Subcutaneous abdominal adipose tissue (tissue), 5 donors: ENCODE data around the gene ACOT13.
A peak's percentile ranks its signal among the peaks of the same experiment; 100 is the strongest.
"Not testable (repeated sequence)": the region's sequence is repeated elsewhere in the genome, so short reads cannot be mapped to it uniquely, and the experiment has no call there.

Source experiments
- H3K27ac ChIP-seq: one replicate; pipeline ENCODE4 v1.7.0; 2013; ENCODE audit warnings: low read depth, mild to moderate bottlenecking, inconsistent platforms, low read length, moderate library complexity
- H3K27me3 ChIP-seq, 5 donors: one replicate each; pipeline ENCODE4 v1.7.0; 2013; ENCODE audit warnings: low read length in 5 of 5, inconsistent platforms in 1 of 5; ENCODE audit not compliant: control insufficient read depth in 5 of 5, insufficient read depth in 4 of 5
- H3K36me3 ChIP-seq, 5 donors: one replicate each; pipeline ENCODE4 v1.7.0; 2013; ENCODE audit warnings: low read length in 5 of 5; ENCODE audit not compliant: control insufficient read depth in 5 of 5, insufficient read depth in 5 of 5
- H3K4me1 ChIP-seq, 5 donors: one replicate each; pipeline ENCODE4 v1.7.0; 2013; ENCODE audit warnings: low read length in 5 of 5, mild to moderate bottlenecking in 3 of 5, moderate library complexity in 1 of 5; ENCODE audit not compliant: control insufficient read depth in 5 of 5, insufficient read depth in 5 of 5
- H3K4me3 ChIP-seq, 5 donors: one replicate each; pipeline ENCODE4 v1.7.0; 2013; ENCODE audit warnings: low read length in 5 of 5, low read depth in 1 of 5
- H3K9ac ChIP-seq, 5 donors: one replicate each; pipeline ENCODE4 v1.7.0; 2013; ENCODE audit warnings: low read length in 5 of 5, mild to moderate bottlenecking in 4 of 5, moderate library complexity in 3 of 5
- H3K9me3 ChIP-seq, 5 donors: one replicate each; pipeline ENCODE4 v1.7.0; 2013; ENCODE audit warnings: low read length in 5 of 5; ENCODE audit not compliant: control insufficient read depth in 5 of 5
- donor health status: healthy.
- donor health status: healthy.
- donor health status: healthy.
- donor health status: healthy.
- donor health status: healthy.

ACOT13 gene

DNA sequence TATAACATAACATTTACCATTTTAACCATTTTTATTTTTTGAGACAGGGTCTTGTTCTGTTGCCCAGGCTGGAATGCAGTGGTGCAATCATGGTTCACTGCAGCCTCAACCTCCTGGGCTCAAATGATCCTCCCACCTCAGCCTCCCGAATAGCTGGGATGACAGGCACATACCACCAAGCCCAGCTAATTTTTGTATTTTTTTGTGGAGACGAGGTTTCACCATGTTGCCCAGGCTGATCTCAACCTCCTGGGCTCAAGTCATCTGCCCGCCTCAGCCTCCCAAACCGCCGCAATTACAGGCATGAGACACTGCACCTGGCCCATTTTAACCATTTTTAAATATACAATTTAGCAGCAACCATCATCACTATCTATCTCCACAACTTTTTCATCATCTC, 26.2 kb upstream of the ACOT13 start:
- H3K4me1 ChIP-seq, H3K36me3 ChIP-seq, H3K4me3 ChIP-seq, H3K27me3 ChIP-seq, H3K9me3 ChIP-seq, H3K9ac ChIP-seq, H3K27ac ChIP-seq: not testable (repeated sequence)

DNA sequence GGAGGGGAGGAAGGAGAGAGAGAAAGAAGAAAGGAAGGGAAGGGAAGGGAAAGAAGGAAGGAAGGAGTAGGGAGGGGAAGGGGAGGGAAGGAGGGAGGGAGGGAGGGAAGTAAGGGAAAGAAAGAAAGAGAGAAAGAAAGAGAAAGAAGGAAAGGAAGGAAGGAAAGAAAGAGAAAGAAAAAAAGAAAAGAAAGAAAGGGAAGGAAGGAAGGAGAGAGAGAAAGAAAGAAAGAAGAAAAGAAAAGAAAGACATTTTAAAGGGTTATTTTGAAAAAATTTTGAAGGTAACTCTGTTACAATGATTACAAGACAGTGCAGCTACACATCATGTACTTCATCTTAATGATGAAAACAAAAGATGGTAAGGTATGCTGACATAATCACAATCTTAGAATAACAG, 24.8 kb upstream of the ACOT13 start:
- Histone ChIP-seq H3K9me3 (peaks cover 0 to 1% (median 0%) of the 10 kb centered on the region in 5 donors), H3K27me3 (peaks cover 0 to 8% (median 2%) of the 10 kb centered on the region in 5 donors)

DNA sequence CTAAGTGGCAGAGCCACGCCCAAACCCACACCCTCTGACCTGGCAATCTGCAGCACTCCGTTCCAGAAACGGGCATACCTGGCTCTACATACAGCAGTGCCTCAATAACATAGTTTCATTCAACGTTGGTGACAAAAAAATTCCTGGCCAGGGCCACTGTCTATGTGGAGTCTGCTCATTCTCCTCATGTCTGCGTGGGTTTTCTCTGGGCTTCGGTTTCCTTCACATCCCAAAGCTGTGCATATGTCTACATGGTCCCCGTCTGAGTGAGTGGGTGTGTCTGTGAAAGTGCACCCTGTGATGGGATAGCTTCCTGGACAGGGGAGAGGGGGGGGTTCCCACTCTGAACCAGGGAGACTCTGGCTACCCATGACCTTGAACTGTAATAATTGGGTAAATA, 23.0 kb upstream of the ACOT13 start:
- Histone ChIP-seq H3K4me3 (no peak overlapping the region), H3K9ac (no peak overlapping the region)

More for the DNA sequence above, 24.8 kb upstream of the ACOT13 start:
- H3K4me1 ChIP-seq: peaks cover 0 to 14% (median 12%) of the 10 kb centered on the region in 5 donors
- no peak overlapping the region for H3K27ac ChIP-seq
- no peaks in the 10 kb centered on the region for H3K36me3 ChIP-seq
- H3K4me3 ChIP-seq: no peak overlapping the region
- H3K9ac ChIP-seq: no peak overlapping the region

DNA sequence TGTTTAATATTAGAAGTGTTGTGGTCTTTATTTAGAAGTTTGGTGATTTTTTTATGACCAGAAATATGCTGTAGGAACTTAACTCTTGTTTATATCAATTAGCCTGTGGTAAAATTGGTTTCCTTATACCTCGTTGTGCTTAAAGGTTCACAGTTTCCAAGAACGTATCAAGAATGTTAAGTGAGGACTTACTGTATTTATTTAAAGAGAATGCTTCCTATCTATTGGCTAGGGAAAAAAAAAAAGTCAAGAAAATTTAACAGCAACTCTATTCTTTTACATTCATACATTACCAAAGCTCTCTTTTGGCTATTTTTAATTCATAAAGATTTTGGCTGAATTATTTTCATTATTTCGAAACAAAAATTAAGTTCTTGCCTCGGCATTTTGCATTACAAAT, 22.5 kb upstream of the ACOT13 start:
- H3K4me3 ChIP-seq: no peak overlapping the region
- H3K27me3 ChIP-seq: peaks cover 0 to 8% (median 2%) of the 10 kb centered on the region in 5 donors
- H3K9ac ChIP-seq: no peak overlapping the region
- H3K36me3 ChIP-seq: no peaks in the 10 kb centered on the region
- H3K27ac ChIP-seq: no peak overlapping the region
- peaks cover 0 to 14% (median 12%) of the 10 kb centered on the region in 5 donors for H3K4me1 ChIP-seq
- H3K9me3 ChIP-seq: no peaks in the 10 kb centered on the region

More for the DNA sequence above, 23.0 kb upstream of the ACOT13 start:
- no peak overlapping the region for H3K27ac ChIP-seq
- H3K36me3 ChIP-seq: no peaks in the 10 kb centered on the region
- no peaks in the 10 kb centered on the region for H3K9me3 ChIP-seq
- peaks cover 0 to 8% (median 2%) of the 10 kb centered on the region in 5 donors for H3K27me3 ChIP-seq
- H3K4me1 ChIP-seq: peaks cover 0 to 14% (median 12%) of the 10 kb centered on the region in 5 donors

DNA sequence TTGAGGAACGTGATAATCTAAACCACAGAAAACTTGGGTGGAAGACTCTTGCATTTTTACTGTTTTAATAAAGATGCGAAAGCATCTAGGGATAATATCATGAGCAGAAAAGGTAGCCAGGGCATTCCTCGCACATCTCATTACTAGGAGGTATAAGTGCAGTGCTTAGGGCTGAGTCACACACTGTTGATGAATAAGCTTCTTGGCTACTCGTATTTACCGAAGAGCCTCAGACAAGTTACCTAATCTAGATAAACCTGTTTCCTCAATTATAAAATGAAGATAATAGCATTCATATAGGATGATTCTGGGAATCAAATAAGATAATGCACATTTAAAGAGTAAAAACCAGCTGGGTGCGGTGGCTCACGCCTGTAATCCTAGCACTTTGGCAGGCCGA, 20.1 kb upstream of the ACOT13 start:
- Histone ChIP-seq H3K36me3 (peaks cover 11 to 19% (median 17%) of the 10 kb centered on the region in 5 donors), H3K4me3 (peak overlapping the region in 1 of 5 donors; percentile 76), H3K9me3 (no peaks in the 10 kb centered on the region), H3K27ac (no peak overlapping the region), H3K27me3 (peaks cover 0 to 8% (median 2%) of the 10 kb centered on the region in 5 donors), H3K4me1 (peaks cover 0 to 14% (median 12%) of the 10 kb centered on the region in 5 donors), H3K9ac (no peak overlapping the region)

DNA sequence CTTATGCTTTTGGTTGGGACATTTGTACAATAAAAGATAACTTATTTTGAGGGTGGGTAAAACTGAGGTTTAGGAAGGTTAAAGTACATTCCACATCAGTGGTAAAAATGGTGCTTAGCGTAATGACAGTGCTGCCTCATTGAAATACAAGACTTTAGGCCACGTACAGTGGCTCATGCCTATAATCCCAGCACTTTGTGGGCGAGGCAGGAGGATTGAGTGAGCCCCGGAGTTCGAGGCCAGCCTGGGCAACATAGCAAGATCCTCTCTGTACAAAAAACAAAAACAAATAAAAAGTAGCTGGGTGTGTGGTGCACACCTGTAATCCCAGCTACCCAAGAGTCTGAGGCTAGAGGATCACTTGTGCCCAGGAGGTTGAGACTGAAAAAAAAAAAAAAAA, 18.6 kb upstream of the ACOT13 start:
- Histone ChIP-seq H3K27ac (no peak overlapping the region), H3K4me1 (peaks cover 0 to 14% (median 12%) of the 10 kb centered on the region in 5 donors), H3K27me3 (peaks cover 0 to 8% (median 2%) of the 10 kb centered on the region in 5 donors), H3K9ac (no peak overlapping the region), H3K9me3 (no peaks in the 10 kb centered on the region), H3K36me3 (peaks cover 24 to 34% (median 31%) of the 10 kb centered on the region in 5 donors), H3K4me3 (no peak overlapping the region)

DNA sequence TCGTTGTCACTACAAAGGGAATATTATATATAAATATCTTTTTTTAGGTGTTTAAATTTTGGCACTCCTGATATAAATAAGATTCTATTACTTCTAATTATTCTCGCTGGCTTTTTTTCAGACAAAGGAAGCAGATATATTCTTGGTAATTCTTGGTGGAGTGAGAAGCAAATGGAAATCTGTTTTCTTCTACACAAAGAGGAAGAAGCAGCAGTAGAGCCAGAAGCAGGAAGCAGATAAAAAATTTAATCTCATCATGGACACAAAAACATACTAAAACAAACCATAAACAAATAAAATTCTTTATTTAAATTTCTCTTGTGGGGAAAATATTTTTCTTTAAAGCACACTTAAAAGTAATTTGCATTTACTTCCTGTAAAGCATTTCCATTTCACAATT, 17.2 kb upstream of the ACOT13 start:
- Histone ChIP-seq H3K36me3 (peaks cover 24 to 41% (median 37%) of the 10 kb centered on the region in 5 donors), H3K4me1 (peaks cover 0 to 14% (median 12%) of the 10 kb centered on the region in 5 donors), H3K4me3 (no peak overlapping the region), H3K9ac (no peak overlapping the region), H3K9me3 (no peaks in the 10 kb centered on the region), H3K27ac (no peak overlapping the region), H3K27me3 (peaks cover 0 to 4% (median 0%) of the 10 kb centered on the region in 5 donors)

DNA sequence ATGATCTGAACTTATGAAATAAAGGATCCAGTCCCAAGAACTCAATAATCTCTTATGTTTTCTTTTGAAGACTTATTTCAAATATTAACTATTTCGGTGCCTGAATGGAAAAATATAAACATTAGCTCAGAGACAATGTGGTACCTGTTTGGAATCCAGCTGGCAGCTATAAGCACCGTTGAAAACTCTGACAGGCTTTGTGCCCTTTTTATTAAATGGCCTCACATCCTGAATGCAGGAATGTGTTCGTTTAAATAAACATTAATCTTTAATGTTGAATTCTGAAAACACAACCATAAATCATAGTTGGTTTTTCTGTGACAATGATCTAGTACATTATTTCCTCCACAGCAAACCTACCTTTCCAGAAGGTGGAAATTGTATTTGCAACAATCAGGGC, 16.5 kb upstream of the ACOT13 start:
- Histone ChIP-seq H3K27ac (no peak overlapping the region), H3K36me3 (peaks cover 24 to 41% (median 39%) of the 10 kb centered on the region in 5 donors), H3K9me3 (no peaks in the 10 kb centered on the region), H3K27me3 (no peaks in the 10 kb centered on the region), H3K4me3 (no peak overlapping the region), H3K9ac (no peak overlapping the region), H3K4me1 (peaks cover 0 to 15% (median 11%) of the 10 kb centered on the region in 5 donors)

DNA sequence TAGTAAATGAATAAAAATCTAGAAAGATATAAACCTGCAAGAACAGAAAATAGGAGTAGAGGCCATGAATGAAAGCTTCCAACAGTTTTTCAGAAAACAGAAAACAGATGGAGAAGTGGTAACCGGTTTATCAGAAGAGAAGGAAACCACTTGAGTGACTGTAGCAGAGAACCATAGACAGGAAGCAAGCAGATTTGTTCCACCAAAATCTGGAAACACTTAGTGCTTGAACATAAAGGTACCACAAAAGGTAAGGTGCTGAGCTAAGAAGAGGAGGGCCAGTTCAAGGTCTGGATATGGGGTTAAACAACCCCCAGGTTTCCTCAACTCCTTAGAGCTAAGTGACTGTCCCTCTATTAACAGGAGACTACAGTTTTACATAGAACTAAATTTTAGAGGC, 11.7 kb upstream of the ACOT13 start:
- Histone ChIP-seq H3K27me3 (no peaks in the 10 kb centered on the region), H3K36me3 (peaks cover 27 to 39% (median 37%) of the 10 kb centered on the region in 5 donors), H3K4me3 (no peak overlapping the region), H3K4me1 (peaks cover 0 to 14% (median 0%) of the 10 kb centered on the region in 5 donors), H3K27ac (no peak overlapping the region), H3K9ac (peak overlapping the region in 1 of 5 donors; percentile 35), H3K9me3 (no peaks in the 10 kb centered on the region)

DNA sequence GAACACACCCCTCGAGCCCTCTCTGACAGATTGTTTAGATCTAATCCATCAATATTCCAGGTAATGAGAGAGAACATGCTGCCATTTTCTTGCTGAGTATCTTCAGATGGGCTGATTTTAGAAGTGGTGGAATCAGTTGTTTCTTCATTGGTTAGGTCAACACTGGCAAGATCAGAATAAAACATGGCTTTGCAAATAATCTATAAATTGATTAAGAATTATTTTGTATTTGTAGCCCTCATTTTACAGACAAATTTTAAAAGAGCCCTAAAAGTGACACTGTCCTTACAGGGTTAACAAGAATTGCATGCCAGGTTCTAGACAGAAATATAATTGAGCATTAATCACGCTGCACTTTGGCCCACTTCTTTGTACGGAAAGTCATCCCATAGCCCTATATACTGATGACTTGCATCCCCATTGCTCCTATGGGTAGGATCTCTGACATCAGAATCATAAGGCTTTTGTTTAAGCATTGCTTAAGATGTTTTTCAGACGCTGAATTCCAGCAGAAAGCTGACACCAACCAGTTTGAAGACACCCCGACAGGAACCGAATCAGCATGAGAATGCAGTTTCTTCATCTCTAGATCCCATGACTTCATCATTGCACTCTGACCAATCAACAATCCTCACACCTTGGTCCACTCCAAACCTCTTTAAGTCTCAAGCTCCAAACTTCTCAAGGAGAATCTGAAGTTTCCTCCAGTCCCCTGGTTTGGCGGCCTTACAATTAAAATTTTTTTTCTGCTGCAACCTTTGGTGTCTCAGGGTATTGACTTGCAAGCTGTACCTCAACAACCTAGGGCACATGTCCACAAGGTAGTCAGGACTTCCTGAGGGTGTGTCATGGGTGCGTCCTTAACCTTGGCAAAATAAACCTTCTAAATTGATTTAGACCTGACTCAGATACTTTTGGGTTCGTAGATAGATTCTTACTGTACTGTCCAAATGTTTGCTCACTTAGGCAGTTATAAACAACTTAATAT, 8.0 kb upstream of the ACOT13 start:
- Histone ChIP-seq H3K27ac (no peak overlapping the region), H3K4me3 (no peak overlapping the region)

More for the DNA sequence above, 8.0 kb upstream of the ACOT13 start:
- Histone ChIP-seq H3K9me3 (no peaks in the 10 kb centered on the region), H3K36me3 (peaks cover 12 to 24% (median 19%) of the 10 kb centered on the region in 5 donors), H3K9ac (no peak overlapping the region), H3K4me1 (peaks cover 0 to 17% (median 0%) of the 10 kb centered on the region in 5 donors), H3K27me3 (no peaks in the 10 kb centered on the region)
